Naive thymus-derived CD4-positive, alpha-beta T cell (primary cell): ENCODE data around the gene ADGRD1. TPM values are rescaled to one million over a fixed set of nuclear protein-coding genes. Genes with fewer than 3 reads are reported as not detected.

Source experiments
- ATAC-seq: fragments of 150-1000 bp; cut with Tn5 transposase; 2 replicates; pipeline ENCODE4 v1.10.0; 2021; ENCODE audit warnings: mild to moderate bottlenecking, moderate library complexity
- CTCF ChIA-PET: fragments of 350-600 bp; sonication (Branson Sonifier 250); formaldehyde crosslinking; loops from one replicate; lab custom pipeline; 2021; ENCODE audit warnings: antibody characterized with exemption; lab: Charles Lee
- POLR2A ChIA-PET: fragments of 350-600 bp; sonication (Branson Sonifier 250); formaldehyde crosslinking; loops from one replicate; lab custom pipeline; 2021; ENCODE audit warnings: antibody characterized with exemption, inconsistent platforms; lab: Charles Lee
- DNase-seq, 9 donors: peaks; one replicate each; pipeline versions ENCODE4 v3.0.0 to v3.0.0-alpha.2; 2020 to 2022; ENCODE audit warnings: mixed read lengths in 1 of 9
- H3K27ac ChIP-seq: one replicate; pipeline ENCODE4 v1.7.0; 2013; ENCODE audit warnings: mild to moderate bottlenecking, low read depth, low read length, moderate library complexity
- H3K27me3 ChIP-seq, 2 donors: one replicate each; pipeline ENCODE4 v1.7.0; 2013; ENCODE audit warnings: low read length in 2 of 2, mild to moderate bottlenecking in 2 of 2, moderate library complexity in 2 of 2; ENCODE audit not compliant: control insufficient read depth in 2 of 2, insufficient read depth in 2 of 2
- H3K36me3 ChIP-seq, 3 experiments: 1 replicate in 2 of 3; 2 replicates in 1 of 3; pipeline ENCODE4 v1.7.0; 2013; ENCODE audit warnings: low read length in 3 of 3, mild to moderate bottlenecking in 3 of 3, moderate library complexity in 1 of 3; ENCODE audit not compliant: insufficient read depth in 3 of 3, control insufficient read depth in 2 of 3
- H3K4me1 ChIP-seq, 2 donors: one replicate each; pipeline ENCODE4 v1.7.0; 2013; ENCODE audit warnings: low read length in 2 of 2, mild to moderate bottlenecking in 2 of 2, moderate library complexity in 1 of 2; ENCODE audit not compliant: control insufficient read depth in 2 of 2, insufficient read depth in 2 of 2
- H3K4me3 ChIP-seq: 2 replicates; pipeline ENCODE4 v1.7.0; 2013; ENCODE audit warnings: mild to moderate bottlenecking, low read length
- H3K9me3 ChIP-seq, 3 experiments: 1 replicate in 2 of 3; 2 replicates in 1 of 3; pipeline ENCODE4 v1.7.0; 2013; ENCODE audit warnings: low read length in 3 of 3; ENCODE audit not compliant: control insufficient read depth in 2 of 3
- H3K27ac Mint-ChIP-seq, 9 donors: one replicate each; pipeline ENCODE4 v1.8.0; 2020 to 2022; ENCODE audit warnings: mixed read lengths in 9 of 9, mild to moderate bottlenecking in 8 of 9, moderate library complexity in 5 of 9, inconsistent platforms in 2 of 9
- H3K27me3 Mint-ChIP-seq, 5 donors: one replicate each; pipeline ENCODE4 v1.8.0; 2021 to 2022; ENCODE audit warnings: mixed read lengths in 5 of 5, mild to moderate bottlenecking in 1 of 5
- H3K36me3 Mint-ChIP-seq, 5 donors: one replicate each; pipeline ENCODE4 v1.8.0; 2020 to 2022; ENCODE audit warnings: mixed read lengths in 5 of 5, mild to moderate bottlenecking in 3 of 5, inconsistent platforms in 1 of 5
- H3K4me1 Mint-ChIP-seq, 7 donors: one replicate each; pipeline ENCODE4 v1.8.0; 2020 to 2022; ENCODE audit warnings: mixed read lengths in 7 of 7, mild to moderate bottlenecking in 3 of 7, inconsistent platforms in 1 of 7
- H3K4me3 Mint-ChIP-seq, 10 donors: one replicate each; pipeline ENCODE4 v1.8.0; 2020 to 2022; ENCODE audit warnings: mild to moderate bottlenecking in 10 of 10, mixed read lengths in 10 of 10, moderate library complexity in 6 of 10, inconsistent platforms in 2 of 10
- H3K9me3 Mint-ChIP-seq, 11 donors: one replicate each; pipeline ENCODE4 v1.8.0; 2020 to 2022; ENCODE audit warnings: mixed read lengths in 11 of 11, mild to moderate bottlenecking in 4 of 11, inconsistent platforms in 1 of 11, moderate library complexity in 1 of 11
- intact Hi-C, 2 donors: fragments of 100-400 bp; cut with micrococcal nuclease; formaldehyde crosslinking; loops; one replicate each; pipeline ENCODE4 v1.15.1; 2023
- polyA plus RNA-seq, 2 donors: library from polyadenylated mRNA; unstranded; fragments of 300-500 nt; fragmentation: Illumina TruSeq; gene quantifications; one replicate each; pipeline ENCODE4 v1.2.3, GENCODE V29; 2021
- total RNA-seq, 6 experiments: library from RNA in 5 of 6; stranded (reverse) in 5 of 6; gene quantifications; 1 replicate in 5 of 6; 2 replicates in 1 of 6; pipeline ENCODE4 v1.2.3 and lab custom pipeline; 2021 to 2026

The ADGRD1 gene
- total and polyA plus RNA-seq, 7 experiments from 2014 or later: 0.41 to 11.9 (median 1.6) TPM; not detected in 4

DNA sequence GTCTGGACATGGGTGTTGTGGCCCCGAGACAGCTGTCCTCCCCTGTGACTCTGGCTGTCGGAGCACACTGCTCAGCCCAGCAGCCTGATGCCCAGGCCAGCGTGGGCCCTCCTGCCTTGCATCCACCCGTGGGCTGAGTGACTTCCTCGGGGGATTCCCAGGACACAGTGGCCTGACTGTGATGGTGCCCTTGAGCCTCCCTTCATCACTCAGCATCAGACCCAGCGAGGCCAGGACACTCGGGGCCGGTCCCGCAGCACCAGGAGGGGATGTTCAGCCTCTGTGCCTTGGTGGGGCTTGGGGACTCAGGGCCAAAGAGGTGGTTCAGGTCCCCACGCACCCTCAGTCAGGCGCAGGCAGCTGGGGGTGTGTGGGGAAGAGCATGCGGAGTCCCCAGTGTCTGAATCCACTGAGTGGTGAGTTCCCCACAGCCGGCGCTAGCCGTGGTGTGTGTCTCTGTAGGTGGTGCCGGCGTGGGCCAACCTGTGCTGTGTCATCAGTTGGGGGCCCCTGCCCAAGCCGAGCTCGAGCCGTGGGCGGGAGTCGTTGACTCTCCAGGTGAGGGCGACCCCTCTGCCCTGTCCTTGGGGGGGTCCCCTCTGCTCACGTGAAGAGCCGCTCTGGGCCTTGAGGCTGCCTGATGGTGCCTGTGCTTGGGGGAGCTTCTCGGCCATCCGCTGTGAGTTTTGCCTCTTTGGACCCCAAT is 185.8 kb downstream of the ADGRD1 start:
- H3K4me3 Mint-ChIP-seq: no peak overlapping the region

DNA sequence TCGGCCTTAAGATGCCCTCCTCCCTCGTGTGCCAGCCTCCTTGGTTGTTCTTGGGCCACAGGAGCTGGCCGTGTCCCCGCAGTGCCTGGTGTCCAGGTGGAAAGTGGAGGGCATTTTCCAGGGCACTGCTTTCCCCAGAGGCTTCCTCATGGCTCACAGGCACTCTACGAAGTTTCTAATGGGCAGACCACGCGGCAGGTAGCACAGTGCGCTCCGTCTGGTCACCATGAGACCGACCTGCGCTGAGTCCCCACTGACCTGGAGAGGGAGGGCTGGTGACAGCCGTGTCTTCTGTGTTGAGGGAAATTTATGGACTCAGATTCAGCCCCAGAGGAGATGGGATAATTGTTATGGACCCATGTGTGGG is 186.3 kb downstream of the ADGRD1 start:
- H3K27ac Mint-ChIP-seq: no peak overlapping the region
- H3K36me3 Mint-ChIP-seq: no peaks in the 10 kb centered on the region
- no peak overlapping the region for H3K4me3 Mint-ChIP-seq
- ChIA-PET POLR2A (no interaction called here), CTCF (no interaction called here)
- DNase-seq: no peak
- intact Hi-C loops: no loop called here
- no peak for ATAC-seq
- H3K27me3 ChIP-seq: no peaks in the 10 kb centered on the region
- peaks cover 0 to 2% (median 0%) of the 10 kb centered on the region in 11 donors for H3K9me3 Mint-ChIP-seq
- no peaks in the 10 kb centered on the region for H3K9me3 ChIP-seq
- no peaks in the 10 kb centered on the region for H3K4me1 ChIP-seq
- no peak overlapping the region for H3K4me3 ChIP-seq
- no peaks in the 10 kb centered on the region for H3K36me3 ChIP-seq
- H3K27ac ChIP-seq: no peak overlapping the region
- H3K27me3 Mint-ChIP-seq: peaks cover 0 to 10% (median 0%) of the 10 kb centered on the region in 5 donors
- peaks cover 0 to 5% (median 0%) of the 10 kb centered on the region in 7 donors for H3K4me1 Mint-ChIP-seq

More for the DNA sequence above, 185.8 kb downstream of the ADGRD1 start:
- H3K27me3 Mint-ChIP-seq: peaks cover 0 to 9% (median 0%) of the 10 kb centered on the region in 5 donors
- Histone ChIP-seq H3K36me3 (no peaks in the 10 kb centered on the region), H3K4me3 (no peak overlapping the region), H3K4me1 (no peaks in the 10 kb centered on the region), H3K27ac (no peak overlapping the region), H3K27me3 (no peaks in the 10 kb centered on the region), H3K9me3 (no peaks in the 10 kb centered on the region)
- ChIA-PET POLR2A (no interaction called here), CTCF (no interaction called here)
- intact Hi-C loops: no loop called here
- DNase-seq (no peak), ATAC-seq (no peak)
- H3K4me1 Mint-ChIP-seq: peaks cover 0 to 5% (median 0%) of the 10 kb centered on the region in 7 donors
- peaks cover 0 to 1% (median 0%) of the 10 kb centered on the region in 11 donors for H3K9me3 Mint-ChIP-seq
- no peaks in the 10 kb centered on the region for H3K36me3 Mint-ChIP-seq
- H3K27ac Mint-ChIP-seq: no peak overlapping the region

DNA sequence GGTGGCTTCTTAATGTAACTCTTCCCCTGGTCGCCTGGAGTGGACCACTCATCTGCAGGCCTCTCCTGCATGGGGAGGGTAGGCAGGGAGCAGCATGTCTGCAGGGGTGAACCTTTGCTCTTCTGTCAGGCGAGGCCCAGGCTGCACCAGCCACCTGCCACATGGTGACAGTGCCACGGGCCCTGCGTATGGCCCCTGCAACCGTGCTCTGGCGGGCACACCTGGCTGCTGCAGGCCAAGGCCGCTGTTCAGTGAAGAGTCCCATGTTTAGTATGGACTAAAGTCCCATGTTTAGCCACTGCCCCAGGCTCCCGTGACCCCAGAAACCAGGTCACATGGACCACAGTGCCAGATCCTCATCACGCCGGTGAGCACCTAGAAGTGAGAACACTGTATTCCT is 187.0 kb downstream of the ADGRD1 start:
- Mint-ChIP-seq H3K36me3 (no peaks in the 10 kb centered on the region), H3K9me3 (peaks cover 0 to 2% (median 0%) of the 10 kb centered on the region in 11 donors), H3K27ac (no peak overlapping the region), H3K4me1 (peaks cover 0 to 5% (median 0%) of the 10 kb centered on the region in 7 donors), H3K27me3 (peaks cover 0 to 10% (median 0%) of the 10 kb centered on the region in 5 donors), H3K4me3 (no peak overlapping the region)
- ChIA-PET CTCF (no interaction called here), POLR2A (no interaction called here)
- H3K4me3 ChIP-seq: no peak overlapping the region
- no peaks in the 10 kb centered on the region for H3K27me3 ChIP-seq
- no peak overlapping the region for H3K27ac ChIP-seq
- no peaks in the 10 kb centered on the region for H3K9me3 ChIP-seq
- H3K4me1 ChIP-seq: no peaks in the 10 kb centered on the region
- H3K36me3 ChIP-seq: no peaks in the 10 kb centered on the region
- intact Hi-C loops: no loop called here
- ATAC-seq (no peak), DNase-seq (no peak)

DNA sequence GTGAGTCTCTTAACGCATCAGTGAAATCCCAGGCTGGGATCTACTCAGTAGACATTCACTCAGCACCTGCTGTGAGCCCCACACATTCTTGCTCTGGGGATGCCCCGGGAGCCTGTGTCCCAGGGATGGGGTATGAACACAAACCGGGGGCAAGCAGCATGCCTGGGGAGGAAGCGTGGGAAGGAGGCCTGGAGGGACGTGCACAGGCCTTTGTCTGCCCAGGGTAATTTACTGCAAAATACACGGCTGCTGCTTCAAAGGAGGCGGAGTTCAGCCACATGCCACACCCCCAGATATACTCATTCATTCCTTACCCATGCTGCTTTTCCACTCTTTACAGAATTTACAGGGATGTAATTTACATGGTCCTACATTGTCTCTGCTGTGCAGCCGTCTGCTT is 187.8 kb downstream of the ADGRD1 start:
- ChIA-PET CTCF (no interaction called here), POLR2A (no interaction called here)
- Histone ChIP-seq H3K27me3 (no peaks in the 10 kb centered on the region), H3K9me3 (no peaks in the 10 kb centered on the region), H3K4me3 (no peak overlapping the region), H3K4me1 (no peaks in the 10 kb centered on the region), H3K27ac (no peak overlapping the region), H3K36me3 (no peaks in the 10 kb centered on the region)
- H3K4me1 Mint-ChIP-seq: peaks cover 0 to 5% (median 0%) of the 10 kb centered on the region in 7 donors
- ATAC-seq (no peak), DNase-seq (no peak)
- no peak overlapping the region for H3K27ac Mint-ChIP-seq
- peaks cover 0 to 2% (median 0%) of the 10 kb centered on the region in 11 donors for H3K9me3 Mint-ChIP-seq
- peaks cover 0 to 10% (median 0%) of the 10 kb centered on the region in 5 donors for H3K27me3 Mint-ChIP-seq
- H3K4me3 Mint-ChIP-seq: no peak overlapping the region
- intact Hi-C loops: no loop called here
- no peaks in the 10 kb centered on the region for H3K36me3 Mint-ChIP-seq

DNA sequence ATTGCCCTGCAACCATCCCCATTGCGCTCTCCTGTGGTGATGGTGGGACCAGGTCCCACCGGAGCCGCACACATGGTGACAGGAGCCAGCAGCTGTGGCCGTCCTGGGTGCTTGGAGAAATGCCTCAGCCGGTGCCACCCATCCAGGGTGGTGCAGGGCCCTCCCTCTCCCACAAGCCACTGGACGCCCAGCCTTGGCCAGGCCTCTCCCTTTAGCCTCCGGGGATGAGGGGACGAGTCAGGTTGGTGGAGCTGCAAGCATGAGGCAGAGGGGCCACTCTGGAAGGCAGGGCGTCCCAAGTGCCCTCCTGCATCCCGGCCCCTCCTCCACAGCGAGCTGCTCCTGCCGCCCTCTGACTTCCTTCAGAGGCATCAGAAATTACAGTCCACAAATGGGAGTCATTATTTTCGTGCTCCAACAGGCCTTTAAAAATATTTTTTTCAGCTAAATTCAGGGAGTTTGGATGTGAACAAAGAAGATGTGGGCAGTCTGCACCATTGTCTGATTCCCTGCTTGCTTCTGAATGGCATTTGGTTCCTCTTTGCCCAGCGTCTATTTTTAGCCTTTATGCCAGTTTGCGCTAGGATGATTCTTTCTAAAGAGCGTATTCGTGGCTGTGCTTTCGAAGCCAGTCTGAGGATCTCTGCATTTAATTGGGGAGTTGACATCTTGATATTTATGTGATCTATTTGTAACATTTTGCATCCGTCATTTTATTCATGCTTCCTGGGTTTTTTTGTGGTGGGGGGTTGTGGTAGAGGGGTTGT is 189.4 kb downstream of the ADGRD1 start:
- peaks cover 0 to 5% (median 0%) of the 10 kb centered on the region in 7 donors for H3K4me1 Mint-ChIP-seq
- ATAC-seq (no peak), DNase-seq (no peak)
- CTCF ChIA-PET: interaction anchor here (0.7 kb wide), 1 partner anchor 591 kb away, joined by 3 read pairs; no protein-coding TSS in a partner anchor
- H3K9me3 Mint-ChIP-seq: peaks cover 0 to 2% (median 0%) of the 10 kb centered on the region in 11 donors
- no peaks in the 10 kb centered on the region for H3K27me3 ChIP-seq
- peaks cover 0 to 17% (median 4%) of the 10 kb centered on the region in 5 donors for H3K27me3 Mint-ChIP-seq
- no peaks in the 10 kb centered on the region for H3K36me3 ChIP-seq
- H3K27ac ChIP-seq: no peak overlapping the region
- intact Hi-C loops: no loop called here
- no peak overlapping the region for H3K4me3 Mint-ChIP-seq
- POLR2A ChIA-PET: no interaction called here
- no peak overlapping the region for H3K4me3 ChIP-seq
- no peaks in the 10 kb centered on the region for H3K9me3 ChIP-seq
- no peaks in the 10 kb centered on the region for H3K4me1 ChIP-seq
- no peaks in the 10 kb centered on the region for H3K36me3 Mint-ChIP-seq
- no peak overlapping the region for H3K27ac Mint-ChIP-seq

DNA sequence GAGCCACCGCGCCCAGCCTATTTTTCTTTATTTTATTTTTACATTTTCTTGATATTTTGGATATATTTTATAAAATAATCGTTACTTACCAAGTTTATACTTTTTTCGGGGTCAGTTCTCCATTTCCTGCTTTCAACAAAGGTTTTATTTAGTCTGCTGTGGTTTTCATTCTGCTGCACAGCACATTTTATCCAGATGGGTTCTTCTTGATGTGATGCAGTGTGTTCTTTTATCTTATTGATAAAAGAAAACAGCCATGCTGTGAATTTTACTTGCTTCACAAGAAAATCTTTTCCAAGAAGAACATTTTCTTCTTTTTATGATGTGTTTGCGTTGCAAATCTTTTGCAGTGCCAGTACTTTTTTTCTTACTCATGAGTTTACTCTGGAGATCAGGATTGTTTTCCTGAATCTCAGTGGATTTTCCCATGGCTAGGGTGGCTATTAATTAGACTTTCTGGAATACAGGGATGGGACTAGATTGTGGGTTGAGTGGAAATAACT is 192.5 kb downstream of the ADGRD1 start:
- Histone ChIP-seq H3K4me3 (no peak overlapping the region), H3K27ac (no peak overlapping the region), H3K36me3 (no peaks in the 10 kb centered on the region), H3K9me3 (no peaks in the 10 kb centered on the region), H3K27me3 (no peaks in the 10 kb centered on the region), H3K4me1 (no peaks in the 10 kb centered on the region)
- peaks cover 0 to 5% (median 0%) of the 10 kb centered on the region in 7 donors for H3K4me1 Mint-ChIP-seq
- peaks cover 0 to 8% (median 6%) of the 10 kb centered on the region in 11 donors for H3K9me3 Mint-ChIP-seq
- no peak overlapping the region for H3K4me3 Mint-ChIP-seq
- H3K27me3 Mint-ChIP-seq: peaks cover 8 to 23% (median 11%) of the 10 kb centered on the region in 5 donors
- no peak overlapping the region for H3K27ac Mint-ChIP-seq
- no peak for ATAC-seq
- ChIA-PET POLR2A (no interaction called here), CTCF (no interaction called here)
- DNase-seq: no peak
- intact Hi-C loops: no loop called here
- H3K36me3 Mint-ChIP-seq: peaks cover 0 to 8% (median 4%) of the 10 kb centered on the region in 5 donors
